ENCODE data around the gene PGF.
"Not testable (repeated sequence)": the region's sequence is repeated elsewhere in the genome, so short reads cannot be mapped to it uniquely, and the experiment has no call there.

The PGF gene

DNA sequence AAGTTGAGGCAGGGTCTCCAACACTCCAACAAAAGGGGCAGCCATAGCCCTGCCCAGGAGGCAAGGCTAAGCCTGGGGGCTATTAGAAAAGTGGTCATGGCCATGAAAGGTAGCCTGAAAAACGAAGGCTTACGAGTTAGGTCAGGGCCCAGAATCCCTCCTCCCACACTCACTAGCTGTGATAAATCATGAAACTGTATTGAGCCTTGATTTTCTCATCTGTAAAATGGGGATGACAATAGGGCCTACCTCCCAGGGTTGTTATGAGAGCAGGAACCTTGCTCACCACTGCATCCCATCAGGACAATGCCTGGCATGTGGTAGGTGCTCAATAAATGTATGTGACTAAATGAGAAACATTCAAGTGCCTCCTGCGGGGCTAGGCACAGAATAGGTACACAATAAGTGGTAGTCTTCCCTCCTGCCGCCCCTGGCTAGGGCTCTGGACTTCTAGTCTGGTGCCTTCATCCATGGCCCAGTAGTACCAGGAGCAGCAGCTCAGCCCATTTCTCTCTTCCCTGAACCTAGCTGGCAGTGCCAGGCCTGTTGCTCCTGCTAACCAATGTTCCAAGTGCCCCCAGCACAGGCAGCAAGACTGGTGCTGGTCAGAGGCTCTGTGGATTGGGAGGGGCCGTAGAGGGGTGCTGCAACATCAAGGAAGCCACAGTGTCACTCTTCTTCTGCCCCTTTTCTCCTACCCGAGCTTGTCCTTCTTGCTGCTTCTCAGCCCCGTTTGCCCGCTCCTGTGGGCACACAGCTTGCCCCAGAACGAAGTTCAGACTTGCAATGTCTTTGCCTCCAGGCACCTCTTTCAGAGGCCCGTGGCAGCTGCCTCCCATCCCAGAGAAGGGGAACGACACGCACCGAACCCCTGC, 7.8 kb downstream of the PGF start:
- H3K27ac ChIP-seq, result peak overlapping the region; percentile 49
- no peak for DNase-seq (ENCODE audit: low read depth, low spot score)

DNA sequence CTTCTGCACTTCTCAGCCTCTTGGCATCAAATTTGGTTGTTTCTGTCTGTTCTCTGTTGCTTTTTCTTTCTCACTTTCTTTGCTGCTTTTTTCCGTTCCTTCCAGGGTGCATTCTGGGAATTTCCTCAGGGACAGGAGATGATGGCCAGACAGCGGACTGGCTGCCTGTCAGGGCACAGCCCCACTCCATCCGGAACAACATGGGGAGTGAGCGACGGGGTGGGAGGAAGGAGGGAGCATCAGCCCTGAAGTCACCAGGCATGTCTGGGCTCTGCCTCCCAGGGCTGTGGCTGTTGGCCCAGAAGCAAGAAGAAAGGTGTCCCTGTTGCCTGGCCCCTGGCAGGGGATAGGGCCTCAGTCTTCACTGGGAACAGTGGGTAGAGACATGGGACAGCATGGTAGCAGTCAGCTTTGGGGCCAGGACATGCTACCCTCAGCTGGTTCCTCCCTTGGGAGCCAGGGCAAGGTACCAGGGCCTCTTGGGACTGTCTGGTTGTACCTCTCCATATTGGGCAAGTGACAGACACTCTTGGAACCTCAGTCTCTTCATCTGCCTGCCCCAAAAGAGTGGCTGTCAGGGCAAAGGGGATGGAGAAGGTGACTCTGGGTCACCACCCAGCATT, 8.6 kb downstream of the PGF start:
- DNase-seq (ENCODE audit: low read depth, low spot score), result no peak
- peak overlapping the region; percentile 49 for H3K27ac ChIP-seq

DNA sequence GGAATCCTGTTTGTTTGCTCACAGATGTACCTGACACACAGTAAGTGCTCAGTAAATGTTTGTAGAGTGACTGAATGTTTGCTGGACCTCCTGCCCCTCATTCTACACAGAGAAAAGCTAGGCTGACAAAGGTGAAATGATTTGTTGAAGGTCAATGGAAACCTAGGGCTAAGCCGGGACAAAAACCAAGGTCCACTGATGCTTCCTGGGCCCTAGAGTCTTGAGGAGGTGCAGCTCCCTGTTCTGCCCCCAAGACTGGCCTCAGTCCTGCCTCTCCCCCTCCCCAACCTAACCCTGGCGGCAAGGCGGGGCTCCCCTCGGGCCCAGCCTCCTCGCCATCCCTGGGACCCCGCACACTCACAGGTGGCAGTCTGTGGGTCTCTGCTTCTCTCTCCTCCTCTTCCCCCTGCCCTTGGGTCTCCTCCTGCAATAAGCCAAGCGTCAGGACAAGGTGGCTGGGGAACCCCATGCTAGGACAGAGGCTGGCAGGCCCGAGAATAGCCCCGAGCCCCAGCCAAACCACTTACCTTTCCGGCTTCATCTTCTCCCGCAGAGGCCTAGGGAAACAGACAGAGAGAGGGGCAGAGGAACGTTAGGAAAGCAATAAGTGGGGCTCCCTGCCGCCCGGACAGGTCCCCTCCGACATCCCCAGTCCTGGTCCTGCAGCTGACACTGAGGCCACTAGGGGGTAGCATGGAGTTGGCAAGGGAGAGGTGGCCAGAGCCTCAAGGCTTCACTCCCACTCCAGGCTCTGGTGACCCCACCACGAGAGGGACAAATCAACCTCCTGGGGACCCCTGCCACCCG, 9.3 kb downstream of the PGF start:
- DNase-seq (ENCODE audit: low read depth, low spot score), result no peak
- peak overlapping the region; percentile 49 for H3K27ac ChIP-seq

DNA sequence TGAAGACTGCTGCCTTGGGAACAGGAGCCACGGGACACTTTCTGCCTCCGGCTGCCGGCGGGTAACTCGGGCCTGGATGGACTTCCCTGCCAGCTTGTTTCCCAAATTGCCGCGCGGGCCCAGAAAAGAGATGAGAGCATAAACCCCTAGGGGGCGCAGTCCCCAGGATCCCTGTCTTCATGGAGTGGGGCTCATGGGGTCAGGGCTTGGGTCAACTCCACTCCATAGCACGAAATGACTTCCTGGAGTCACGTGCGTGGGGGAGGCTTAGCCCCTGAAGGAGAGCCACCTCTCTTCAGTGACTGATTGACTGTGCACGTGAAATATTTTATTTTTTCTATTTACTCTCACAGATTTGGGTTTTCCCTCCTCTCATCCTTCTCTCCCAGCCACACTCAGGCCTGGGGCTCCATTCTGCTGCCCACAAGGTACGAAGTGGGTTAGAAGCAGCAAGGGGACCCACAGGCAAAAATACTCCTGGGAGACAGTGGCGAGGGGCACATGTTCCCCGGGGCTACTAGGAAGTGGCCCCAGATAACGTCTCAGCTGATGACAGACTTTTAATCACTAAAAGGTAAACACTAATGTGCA, 10.0 kb downstream of the PGF start:
- DNase-seq (ENCODE audit: low read depth, low spot score), result no peak
- no peak overlapping the region for H3K27ac ChIP-seq

DNA sequence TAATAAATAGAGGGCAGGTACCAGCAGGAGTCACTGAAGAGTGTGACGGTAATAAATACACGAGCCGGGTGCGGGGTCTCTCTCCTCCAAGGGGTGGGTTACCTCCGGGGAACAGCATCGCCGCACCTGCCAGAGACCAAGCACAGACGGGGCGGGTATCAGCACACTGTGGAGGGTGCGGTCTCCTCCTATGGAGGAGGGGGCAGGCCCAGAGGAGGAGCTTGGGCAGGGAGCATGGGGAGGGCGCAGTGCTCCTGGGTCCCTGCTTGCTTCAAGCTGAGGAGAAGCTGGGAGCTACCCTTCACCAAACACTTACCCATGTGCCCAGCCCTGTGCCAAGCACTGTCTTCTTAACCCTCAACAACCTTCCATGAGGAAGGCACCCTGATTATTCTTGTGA, 12.8 kb downstream of the PGF start:
- no peak overlapping the region for H3K27ac ChIP-seq
- no peak for DNase-seq (ENCODE audit: low read depth, low spot score)

DNA sequence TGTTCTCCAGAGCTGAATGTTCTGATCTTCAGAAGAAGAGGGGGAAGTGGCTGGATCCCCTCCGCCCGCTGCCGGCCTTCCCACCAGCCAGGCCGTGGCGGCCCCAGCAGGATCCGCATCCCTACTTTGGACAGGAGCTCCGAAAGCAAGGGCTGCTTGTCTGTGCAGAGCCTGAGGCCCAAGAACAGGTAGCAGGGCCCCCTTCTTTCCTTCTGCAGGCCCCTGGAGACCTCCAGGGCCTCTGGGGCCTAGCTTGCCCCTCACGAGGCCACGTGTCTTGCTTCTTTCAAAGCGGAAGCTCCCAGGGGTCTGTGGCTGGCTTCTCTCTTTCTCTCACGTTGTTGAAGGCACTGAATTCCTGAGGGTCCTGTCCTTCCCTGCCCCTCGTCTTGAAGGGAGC, 13.2 kb downstream of the PGF start:
- no peak for DNase-seq (ENCODE audit: low read depth, low spot score)
- no peak overlapping the region for H3K27ac ChIP-seq

DNA sequence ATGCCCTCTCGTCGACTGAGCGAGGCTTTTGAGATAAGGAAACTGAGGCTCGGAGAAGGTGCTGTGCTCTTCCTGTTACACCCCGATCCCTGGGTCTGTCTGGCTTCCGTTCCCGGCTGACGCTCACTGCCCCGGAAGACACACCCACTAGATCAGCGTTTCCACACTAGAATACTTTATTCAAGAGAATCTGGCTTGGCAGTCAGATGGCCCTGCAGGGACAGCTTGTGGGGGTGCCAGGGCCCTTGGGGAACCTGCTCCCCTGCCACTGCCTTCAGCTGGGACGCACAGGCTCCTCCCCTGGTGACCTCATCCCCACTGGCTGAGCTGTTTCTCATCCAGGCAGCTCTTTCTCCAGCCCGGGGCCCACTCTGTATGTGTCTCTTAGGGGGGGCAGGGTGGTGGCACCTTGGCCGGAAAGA, 13.7 kb downstream of the PGF start:
- H3K27ac ChIP-seq, result no peak overlapping the region
- no peak for DNase-seq (ENCODE audit: low read depth, low spot score)

DNA sequence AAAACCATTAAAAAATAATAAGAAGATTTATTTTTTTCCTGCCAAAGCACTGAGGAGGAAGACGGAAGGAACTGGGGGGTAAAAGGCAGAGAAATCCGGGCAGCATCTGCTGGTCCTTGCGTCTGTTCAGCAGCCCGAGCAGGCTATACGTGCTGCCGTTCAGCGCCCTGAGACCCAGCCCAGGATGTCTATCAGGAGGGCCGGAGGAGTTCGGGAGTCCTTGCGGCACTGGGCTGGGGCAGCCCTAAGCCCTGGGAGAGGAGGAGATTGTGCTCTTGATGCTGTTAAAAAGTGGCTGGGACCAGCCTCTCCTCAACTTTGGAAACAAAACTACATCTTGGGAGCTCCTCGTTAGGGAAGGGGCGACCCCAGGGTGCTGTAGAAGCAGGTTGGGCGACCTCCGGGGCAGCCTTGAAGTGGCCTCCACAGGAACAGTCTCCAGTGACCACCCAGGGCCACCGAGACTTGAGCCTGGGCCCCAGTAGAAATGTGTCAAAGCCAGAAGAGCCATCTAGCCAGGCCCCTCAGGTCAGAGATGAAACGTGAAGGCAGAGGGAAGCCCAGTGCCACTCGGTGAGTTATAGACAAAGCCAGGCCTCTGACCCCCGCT, 14.3 kb downstream of the PGF start:
- no peak for DNase-seq (ENCODE audit: low read depth, low spot score)
- H3K27ac ChIP-seq, result no peak overlapping the region

DNA sequence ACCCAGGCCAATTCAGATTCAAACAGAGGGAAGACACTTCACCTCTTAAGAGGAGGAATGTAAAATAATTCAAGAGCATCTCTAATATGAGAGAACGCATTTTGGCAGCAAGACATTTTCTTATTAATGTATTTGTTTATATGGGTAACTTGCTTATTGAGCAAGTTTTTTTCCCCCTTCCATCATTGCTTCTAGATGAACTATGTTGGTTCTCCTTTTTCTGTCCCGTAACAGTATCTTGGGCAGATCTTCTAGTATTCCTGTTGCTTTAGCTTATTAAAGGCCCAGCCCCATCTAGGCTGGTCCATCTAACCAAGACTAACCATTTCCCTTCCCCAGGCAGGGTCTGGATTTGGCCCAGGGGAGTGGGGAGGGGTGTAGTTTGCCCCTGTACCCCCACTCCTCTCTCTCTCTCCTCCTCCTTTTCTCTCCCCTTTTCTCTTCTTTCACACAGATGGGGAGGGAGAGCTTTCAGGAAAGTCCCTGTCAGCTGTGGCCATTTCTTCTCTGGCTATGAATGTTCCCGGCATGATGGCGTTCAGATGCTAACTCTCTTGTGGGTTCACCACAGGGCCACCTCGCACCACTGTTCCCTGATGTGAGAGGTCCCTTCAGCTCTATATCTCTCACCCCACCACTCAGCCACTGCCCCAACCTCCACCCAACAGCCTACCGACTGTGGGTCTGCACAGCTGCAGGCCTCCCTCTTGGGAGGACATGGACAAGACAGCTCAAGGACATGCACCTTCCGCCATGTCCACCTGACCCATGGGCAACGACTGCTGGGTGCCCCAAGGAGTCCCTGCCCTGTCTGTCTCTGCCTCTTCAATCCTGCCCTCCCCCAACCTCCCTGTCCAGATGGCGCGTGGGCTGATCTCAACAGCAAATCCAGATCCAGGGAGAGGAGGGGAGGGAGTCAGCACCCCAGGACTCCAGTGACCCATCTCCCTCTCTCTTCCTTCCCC, 16.6 kb downstream of the PGF start:
- H3K27ac ChIP-seq, result no peak overlapping the region
- DNase-seq (ENCODE audit: low read depth, low spot score), result no peak

DNA sequence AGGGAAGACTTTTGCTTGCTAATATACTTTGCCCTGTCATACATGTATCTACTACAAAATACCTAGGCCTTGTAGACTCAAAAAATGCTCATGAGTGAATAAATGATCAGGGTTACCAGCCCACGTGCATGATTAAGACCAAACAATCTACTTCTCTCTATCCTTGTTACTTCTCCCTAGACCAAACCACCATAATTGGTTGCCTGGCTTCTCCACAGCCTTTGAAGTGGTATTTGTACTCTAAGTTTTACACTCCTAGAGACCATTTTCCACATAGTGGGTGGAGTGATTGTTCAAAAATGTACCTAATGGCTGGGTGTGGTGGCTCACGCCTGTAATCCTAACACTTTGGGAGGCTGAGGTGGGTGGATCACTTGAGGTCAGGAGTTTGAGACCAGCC, 18.2 kb downstream of the PGF start:
- DNase-seq (ENCODE audit: low read depth, low spot score), result no peak

DNA sequence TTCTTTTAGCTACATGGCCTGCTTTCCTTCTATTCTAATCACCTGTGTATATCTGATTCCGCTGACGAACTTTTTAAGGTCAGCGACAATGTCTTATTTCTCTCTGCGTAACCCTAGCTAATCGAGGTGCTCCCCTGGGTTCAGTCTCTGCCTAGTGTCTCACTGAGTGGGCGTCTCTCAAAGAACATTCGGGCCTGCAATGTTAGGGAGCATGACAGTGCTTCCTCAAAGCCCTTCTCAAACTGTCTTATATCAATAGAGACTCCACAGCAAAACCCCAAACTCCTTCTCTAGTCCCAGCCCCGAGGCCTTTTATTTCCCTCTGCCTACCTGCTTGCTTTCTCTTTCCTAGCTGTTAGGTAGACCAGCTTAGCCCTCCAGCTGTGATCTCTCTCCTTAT, 18.7 kb downstream of the PGF start:
- no peak overlapping the region for H3K27ac ChIP-seq
- no peak for DNase-seq (ENCODE audit: low read depth, low spot score)

More for the DNA sequence above, 18.2 kb downstream of the PGF start:
- H3K27ac ChIP-seq, result no peak overlapping the region

DNA sequence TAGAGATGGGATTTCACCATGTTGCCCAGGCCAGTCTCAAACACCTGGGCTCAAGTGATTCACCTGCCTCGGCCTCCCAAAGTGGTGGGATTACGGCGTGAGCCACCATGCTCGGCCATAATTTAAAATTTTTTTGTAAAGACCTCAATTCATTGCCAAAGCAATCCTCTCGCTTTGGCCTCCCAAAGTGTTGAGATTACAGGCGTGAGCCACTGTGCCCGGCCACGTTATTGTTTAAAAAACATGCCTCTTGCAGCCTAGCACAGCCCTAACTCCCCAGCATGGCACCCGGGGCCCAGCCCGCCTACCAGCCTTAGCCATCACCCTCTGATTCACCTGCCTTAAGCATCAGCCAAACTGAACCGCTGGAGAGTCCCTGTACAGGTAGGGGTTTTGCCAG, 19.2 kb downstream of the PGF start:
- no peak overlapping the region for H3K27ac ChIP-seq
- no peak for DNase-seq (ENCODE audit: low read depth, low spot score)

DNA sequence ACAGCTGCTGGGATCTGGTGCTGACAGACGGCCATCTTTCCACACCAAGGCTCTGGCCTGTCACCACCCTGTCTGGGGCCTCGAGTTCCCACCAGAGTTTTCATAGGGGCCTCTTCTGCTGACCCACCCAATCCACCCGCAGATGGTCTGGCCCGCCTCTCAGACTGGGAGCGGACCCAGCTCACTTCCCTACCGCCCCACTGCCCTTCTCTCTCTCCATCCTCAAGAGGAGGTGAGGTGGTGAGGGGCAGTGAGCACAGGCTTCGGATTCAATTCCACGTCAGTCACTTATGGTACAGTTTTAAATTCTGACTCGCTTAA, 20.1 kb downstream of the PGF start:
- no peak overlapping the region for H3K27ac ChIP-seq
- no peak for DNase-seq (ENCODE audit: low read depth, low spot score)

DNA sequence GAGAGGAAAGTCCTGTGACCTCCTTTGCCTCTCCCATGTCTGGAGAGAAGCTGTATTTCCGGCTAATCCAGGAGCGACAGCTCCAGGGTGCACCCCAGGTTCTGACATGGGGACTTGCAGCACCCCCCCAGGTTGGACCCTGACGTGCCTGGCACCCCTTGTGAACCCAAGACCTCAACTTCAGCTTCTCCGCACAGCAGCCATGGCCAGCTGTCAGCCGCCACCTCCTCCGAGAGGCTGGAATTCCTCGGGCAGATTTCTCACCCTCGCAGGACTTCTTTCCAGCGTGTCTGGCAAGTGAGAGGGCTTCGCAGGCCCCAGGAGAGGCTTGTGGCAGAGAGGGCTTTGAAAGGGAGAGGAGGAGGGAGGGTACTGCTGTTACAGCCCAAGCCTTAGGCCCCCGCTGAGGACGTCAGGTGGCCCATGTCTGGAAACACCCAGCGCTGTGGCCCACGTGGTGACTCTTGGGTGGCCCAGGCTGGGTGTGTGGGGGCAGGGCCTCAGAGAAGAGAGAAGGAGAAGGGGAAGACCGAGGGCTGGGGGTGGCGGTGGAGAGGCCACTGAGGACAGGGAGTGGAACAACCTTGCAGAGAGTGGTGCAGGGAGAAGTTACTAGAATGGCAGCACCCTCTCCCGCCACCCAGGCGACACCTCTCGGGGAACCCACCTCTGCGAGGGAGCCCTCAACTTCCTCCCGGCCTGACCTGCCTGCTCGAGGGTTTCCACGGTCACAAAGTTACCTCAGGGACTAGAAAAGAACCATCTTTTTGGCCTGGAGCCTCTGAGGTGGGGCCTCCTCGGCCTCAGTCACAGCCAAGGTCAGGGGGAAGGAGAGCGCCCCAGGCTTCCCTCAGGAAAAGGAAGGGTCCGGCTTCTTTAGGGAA, 20.7 kb downstream of the PGF start:
- no peak for DNase-seq (ENCODE audit: low read depth, low spot score)
- no peak overlapping the region for H3K27ac ChIP-seq

DNA sequence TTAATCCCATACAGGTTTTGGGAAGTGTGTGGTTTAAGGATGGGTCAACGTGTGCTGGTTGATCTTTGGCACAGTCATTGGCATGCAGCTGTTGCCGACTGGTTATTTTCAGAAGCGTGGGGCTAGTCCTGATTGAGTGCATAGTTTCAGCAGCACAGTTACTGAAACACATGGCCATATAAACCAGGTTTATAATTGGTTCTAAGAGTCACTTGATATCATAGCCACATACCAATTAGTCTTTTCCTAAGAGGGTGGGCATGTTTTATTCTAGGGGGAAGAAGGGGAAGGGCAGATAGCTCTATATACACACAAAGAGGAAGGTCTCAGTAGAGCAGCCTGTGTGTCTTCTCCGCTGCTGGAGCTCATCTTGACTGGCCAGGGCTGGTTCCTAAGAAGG, 21.4 kb downstream of the PGF start:
- no peak for DNase-seq (ENCODE audit: low read depth, low spot score)
- no peak overlapping the region for H3K27ac ChIP-seq

DNA sequence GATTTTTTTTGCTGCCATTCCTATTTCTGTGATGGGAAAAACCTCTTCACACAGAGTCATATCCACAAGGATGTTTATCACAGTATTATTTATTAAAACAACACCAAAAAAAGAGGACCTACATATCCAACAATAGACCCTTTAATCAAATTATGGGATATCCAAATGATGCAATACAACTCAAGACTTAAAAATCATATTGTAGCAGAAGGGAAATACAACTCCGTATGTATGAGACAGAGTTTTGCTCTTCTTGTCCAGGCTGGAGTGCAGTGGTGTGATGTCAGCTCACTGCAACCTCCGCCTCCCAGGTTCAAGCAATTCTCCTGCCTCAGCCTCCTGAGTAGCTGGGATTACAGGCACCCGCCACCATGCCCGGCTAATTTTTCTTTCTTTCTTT, 22.5 kb downstream of the PGF start:
- not testable (repeated sequence) for DNase-seq (ENCODE audit: low read depth, low spot score); H3K27ac ChIP-seq

DNA sequence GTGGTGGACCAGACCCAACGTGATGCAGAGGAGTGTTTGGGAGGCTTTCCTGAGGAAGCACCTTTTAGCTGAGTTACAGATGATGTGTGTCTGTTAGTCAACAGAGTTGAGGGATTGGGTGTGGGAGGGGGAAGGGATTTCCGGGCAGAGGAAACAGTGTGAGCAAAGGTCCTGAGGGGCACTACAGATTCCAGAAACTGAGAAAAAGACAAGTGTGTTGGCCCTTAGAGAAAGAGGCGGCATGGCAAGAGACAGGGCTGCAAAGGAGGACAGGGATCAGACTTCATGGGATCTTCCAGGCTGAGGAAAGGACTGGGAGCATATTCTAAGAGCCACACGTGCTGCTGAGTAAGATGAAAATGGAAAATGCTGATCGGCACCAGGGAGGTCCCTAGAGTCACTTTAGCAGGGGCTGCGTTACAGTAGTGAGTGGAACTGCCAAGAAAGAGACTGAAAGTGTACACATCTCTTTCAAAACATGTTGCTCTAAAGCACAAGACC, 22.9 kb downstream of the PGF start:
- no peak overlapping the region for H3K27ac ChIP-seq
- no peak for DNase-seq (ENCODE audit: low read depth, low spot score)

DNA sequence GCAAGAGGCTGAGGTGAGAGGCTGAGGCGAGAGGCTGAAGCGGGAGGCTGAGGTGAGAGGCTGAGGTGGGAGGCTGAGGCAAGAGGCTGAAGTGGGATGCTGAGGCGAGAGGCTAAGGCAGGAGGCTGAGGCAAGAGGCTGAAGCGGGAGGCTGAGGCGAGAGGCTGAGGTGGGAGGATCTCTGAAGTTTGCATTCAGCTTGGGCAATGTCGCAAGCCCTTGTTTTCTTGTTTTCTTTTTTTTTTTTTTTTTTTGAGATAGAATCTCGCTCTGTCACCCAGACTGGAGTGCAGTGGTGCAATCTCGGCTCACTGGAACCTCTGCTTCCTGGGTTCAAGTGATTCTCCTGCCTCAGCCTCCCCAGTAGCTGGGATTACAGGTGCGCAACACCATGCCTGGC, 23.7 kb downstream of the PGF start:
- not testable (repeated sequence) for H3K27ac ChIP-seq; DNase-seq (ENCODE audit: low read depth, low spot score)

Data from epithelial cell of prostate (primary cell).